HG02678 (cell line): ENCODE measurements around the gene RBAK.
"Not testable (repeated sequence)": the region's sequence is repeated elsewhere in the genome, so short reads cannot be mapped to it uniquely, and the experiment has no call there.

Experiments
- ATAC-seq: cut with Tn5 transposase; IDR thresholded peaks from one replicate; pipeline ENCODE4 v1.9.1; 2021; ENCODE audit warnings: mild to moderate bottlenecking, moderate library complexity; ENCODE audit not compliant: unreplicated experiment

RBAK gene

DNA sequence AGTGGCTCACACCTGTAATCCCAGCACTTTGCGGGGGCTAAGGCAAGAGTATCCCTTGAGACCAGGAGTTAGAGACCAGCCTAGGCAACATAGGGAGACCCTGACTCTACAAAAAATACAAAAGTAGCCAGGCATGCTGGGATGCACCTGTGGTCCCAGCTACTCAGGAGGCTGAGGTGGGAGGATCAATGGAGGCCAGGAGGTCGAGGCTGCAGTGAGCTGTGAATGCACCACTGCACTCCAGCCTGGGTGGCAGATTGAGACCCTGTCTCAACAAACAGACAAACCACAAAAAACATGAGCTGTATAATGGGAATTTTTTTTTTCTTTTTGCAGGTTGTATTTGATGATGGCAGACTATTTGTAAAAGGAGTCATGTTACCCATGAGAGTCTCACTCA lies 1.5 kb downstream of the RBAK start:
- ATAC-seq: not testable (repeated sequence)

DNA sequence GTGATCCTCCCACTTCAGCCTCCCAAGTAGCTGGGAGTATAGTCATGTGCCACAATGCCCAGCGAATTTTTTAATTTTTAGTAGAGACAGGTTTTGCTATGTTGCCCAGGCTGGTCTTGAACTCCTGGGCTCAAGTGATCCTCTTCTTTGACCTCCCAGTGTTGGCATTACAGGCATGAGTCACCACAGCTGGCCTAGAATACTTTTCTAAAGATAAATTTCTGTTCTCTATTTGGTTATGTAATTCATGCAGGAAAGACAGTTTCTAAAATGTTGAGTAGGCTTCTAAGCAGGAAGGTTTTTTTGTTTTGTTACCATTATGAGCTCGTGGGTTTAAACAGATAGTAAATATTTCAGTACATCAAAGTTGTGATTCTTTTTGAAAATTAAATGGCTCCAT lies 5.0 kb downstream of the RBAK start:
- ATAC-seq: no peak

DNA sequence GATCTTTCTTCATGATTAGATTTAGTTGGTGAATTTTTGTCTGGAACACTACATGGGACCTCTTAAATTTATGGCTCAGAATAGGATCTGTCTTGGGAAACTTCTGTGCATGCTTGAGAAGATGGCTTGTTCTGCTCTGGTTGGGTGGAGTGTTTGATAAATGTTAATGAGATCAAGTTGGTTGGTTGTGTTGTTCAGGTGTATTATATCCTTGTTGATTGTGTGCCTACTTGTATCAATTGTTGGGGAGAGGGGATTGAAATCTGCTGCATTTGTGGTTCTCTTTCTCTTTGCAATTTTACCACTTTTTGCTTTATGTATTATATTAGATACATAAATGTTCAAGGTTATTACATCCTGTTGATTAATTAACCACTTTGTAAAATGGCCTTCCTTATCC lies 6.1 kb downstream of the RBAK start:
- ATAC-seq: not testable (repeated sequence)

DNA sequence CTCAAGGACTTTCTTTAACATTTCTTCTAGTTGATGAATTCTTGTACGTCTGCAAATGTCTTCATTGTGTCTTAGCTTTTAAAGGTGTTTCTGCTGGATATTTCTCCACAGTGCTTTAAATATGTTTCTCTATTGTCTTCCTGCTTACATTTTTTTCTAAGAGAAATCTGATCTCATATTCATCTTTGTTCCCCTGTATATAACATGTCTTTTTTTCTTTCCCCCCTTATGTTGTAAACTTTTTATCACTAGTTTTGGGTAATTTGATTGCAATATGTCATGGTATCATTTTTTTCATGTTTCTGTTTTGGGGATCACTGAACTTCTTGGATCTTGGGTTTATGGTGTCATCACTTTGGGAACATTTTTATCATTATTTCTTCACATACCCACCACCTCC lies 7.5 kb downstream of the RBAK start:
- ATAC-seq: no peak

DNA sequence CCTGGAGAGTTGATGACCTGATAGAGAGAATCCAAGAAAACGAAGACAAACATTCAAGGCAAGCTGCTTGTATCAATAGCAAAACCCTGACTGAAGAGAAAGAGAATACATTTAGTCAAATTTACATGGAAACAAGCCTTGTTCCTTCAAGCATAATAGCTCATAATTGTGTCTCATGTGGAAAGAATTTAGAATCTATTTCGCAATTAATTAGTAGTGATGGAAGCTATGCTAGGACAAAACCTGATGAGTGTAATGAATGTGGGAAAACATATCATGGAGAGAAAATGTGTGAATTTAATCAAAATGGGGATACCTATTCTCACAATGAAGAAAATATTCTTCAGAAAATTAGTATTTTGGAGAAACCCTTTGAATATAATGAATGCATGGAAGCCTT lies 18.0 kb downstream of the RBAK start:
- ATAC-seq: no peak

DNA sequence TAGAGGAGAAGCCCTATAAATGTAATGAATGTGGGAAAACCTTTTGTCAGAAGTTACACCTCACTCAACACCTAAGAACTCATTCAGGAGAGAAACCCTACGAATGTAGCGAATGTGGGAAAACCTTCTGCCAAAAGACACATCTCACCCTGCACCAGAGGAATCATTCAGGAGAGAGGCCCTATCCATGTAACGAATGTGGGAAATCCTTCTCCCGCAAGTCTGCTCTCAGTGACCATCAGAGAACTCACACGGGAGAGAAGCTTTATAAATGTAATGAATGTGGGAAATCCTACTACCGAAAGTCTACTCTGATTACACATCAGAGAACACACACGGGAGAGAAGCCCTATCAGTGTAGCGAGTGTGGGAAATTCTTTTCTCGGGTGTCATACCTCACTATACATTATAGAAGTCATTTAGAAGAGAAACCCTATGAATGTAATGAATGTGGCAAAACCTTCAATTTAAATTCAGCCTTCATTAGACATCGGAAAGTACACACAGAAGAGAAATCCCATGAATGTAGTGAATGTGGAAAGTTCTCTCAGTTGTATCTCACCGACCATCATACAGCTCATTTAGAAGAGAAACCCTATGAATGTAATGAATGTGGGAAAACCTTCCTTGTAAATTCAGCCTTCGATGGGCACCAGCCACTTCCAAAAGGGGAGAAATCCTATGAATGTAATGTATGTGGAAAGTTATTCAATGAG lies 18.9 kb downstream of the RBAK start:
- ATAC-seq: no peak

DNA sequence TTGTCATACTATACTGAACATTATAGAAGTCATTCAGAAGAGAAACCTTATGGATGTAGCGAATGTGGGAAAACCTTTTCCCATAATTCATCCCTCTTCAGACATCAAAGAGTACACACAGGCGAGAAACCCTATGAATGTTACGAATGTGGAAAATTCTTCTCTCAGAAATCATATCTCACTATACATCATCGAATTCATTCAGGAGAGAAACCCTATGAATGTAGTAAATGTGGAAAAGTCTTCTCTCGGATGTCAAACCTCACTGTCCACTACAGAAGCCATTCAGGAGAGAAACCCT lies 19.4 kb downstream of the RBAK start:
- ATAC-seq: no peak

DNA sequence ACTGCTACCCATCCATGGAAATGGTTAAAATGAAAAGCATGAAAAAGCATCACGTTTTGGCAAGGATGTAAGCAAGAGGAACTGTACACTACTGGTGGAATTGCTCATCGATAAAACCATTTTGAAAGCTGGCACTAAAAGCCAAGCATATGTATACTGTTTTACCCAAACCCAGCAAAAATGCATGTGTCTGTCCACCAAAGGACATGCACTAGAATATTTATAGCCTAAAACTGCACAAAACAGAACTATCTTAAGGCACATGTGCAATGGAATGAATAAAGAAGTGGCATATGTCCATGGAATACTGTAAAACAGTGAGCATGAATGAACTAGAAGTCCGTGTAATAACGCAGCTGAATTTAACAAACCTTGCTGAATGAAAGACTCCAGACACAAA lies 22.9 kb downstream of the RBAK start:
- no peak for ATAC-seq

DNA sequence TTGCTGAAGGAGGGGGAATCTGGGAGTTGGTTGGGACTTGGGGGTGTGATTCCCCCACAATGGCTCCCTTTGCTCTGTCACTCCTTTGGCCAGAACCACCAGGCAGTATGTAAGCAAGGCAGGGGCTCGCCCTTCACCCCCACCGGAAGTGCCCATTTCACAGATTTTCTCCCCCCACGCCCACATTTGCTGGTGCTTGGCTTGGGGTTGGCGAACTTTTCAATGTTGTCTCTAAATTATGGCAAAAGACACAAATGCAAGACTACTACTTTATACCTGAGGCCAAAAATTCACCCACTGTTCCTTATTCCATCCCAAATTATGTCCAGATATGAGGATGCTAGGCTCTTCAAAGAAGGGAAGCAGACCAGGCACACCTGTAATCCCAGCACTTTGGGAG lies 24.5 kb downstream of the RBAK start:
- no peak for ATAC-seq

DNA sequence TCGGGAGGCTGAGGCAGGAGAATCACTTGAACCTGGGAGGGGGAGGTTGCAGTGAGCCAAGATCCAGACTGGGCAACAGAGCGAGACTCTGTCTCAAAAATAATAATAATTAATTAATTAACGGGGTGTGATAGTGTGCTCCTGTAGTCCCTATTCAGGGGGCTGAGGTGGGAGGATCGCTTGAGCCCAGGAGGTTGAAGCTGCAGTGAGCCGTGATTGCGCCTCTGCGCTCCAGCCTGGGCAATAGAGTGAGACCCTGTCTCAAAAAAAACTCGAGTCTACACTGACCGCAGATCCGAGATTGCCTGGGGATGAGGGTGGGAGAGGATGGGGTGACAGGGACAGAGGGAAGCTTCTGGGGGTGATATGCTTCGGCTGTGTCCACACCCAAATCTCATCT lies 29.5 kb downstream of the RBAK start:
- not testable (repeated sequence) for ATAC-seq

DNA sequence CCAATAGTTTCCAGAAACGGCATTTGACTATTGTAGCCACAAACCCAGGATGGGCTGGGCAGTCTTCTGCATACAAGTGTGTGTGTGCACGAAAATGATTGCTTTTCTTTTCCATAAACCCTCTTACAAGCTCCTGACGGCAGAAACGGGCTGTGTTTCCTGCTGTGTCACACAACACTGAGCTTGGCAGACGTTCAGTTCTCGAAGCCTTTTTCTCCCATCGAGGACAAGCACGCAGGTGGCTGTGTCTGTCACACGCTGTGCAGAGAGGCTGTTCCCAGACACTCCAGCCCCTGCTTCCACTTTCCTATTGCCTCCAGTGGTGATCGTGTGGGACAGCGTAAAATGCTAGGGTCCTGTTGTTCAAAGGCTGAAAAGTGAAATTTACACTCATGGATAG lies 32.1 kb downstream of the RBAK start:
- no peak for ATAC-seq

DNA sequence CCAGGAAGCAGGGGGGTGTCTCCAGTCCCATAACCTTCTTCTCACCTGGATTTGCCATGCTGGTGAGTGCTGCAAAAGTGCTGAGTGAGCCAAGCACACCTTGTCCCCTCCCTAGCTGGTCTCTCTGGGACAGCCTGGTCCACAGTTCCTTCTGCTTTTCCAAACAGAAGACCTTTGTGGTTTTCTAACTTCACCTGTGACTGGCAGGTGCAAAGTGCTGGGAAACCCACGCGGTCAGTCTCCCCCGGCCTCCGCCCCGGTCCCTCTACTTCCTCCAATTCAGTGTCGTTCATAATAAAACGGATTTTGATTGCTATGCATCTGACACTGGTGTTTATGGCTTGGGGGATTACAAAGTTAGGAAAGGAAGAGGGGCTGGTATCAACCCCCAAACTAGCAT lies 37.1 kb downstream of the RBAK start:
- ATAC-seq: no peak

DNA sequence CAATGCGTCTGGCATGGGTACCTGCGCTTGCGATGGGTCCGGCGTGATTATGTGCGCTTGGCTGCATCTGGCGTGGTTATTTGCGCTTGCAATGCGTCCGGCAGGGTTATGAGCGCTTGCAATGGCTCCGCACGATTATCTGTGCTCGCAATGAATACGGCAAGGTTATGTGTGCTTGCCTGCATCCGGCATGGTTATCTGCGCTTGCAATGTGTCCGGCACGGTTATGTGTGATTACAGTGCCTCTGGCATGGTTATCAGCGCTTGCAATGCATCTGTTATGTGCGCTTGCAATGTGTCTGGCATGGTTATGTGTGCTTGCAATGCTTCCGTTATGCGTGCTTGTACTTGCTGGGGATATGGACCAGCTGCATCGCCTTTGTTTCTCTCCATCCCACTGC lies 37.7 kb downstream of the RBAK start:
- no peak for ATAC-seq

DNA sequence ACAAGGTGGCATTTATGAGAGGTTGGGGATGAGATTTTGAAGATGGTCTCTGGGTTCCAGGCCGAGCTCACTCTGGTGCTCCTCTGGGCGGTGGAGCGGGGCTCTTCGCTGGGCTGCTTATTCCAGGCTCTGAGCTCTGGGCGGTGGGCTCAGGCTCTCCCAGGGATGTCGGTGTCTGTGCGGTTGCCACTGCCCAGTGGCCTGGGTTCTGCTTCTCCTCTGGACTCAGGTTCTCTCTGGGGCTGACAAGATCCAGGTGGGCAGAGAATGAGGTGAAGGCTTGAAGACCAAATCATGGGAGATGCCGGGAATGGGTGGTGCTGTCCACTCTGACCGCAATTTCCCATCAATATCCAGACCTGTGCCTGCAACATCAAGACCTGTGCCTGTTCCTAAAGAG lies 40.6 kb downstream of the RBAK start:
- ATAC-seq: no peak

DNA sequence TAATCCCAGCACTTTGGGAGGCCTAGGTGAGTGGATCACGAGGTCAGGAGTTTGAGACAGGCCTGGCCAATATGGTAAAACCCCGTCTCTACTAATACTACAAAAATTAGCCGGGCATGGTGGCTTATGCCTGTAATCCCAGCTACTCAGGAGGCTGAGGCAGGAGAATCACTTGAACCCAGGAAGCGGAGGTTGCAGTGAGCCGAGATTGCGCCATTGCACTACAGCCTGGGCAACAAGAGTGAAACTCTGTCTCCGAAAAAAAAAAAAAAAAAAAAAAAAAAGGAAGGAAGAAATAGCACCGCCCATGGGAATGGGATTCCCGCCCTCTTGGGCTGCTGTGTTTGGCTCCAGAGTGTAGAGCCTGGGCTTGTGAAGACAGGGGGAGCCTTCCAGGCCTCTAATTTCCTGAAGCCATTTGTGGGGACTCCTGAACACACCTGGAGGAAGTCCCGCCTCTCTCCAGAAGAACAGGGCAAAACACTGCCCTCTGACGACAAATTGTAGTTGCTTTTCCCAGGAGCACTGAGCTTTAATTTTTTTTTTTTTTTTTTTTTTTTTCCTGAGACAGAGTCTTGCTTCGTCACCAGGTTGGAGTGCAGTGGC lies 42.7 kb downstream of the RBAK start:
- ATAC-seq: not testable (repeated sequence)

DNA sequence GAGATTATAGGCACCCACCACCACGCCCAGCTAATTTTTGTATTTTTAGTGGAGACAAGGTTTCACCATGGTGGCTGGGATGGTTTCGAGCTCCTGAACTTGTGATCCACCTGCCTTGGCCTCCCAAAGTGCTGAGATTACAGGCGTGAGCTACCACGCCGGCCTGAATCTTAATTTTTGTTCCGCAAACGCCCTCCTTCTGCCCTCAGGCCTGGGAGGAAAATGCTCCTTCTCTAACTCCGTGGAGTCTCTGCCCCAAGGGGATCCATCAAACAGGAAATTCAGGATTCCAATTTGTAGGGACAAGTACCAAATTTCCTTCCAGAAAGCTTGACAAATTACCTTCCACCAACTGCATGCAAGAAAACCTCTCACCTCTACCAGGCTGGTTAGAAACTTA lies 43.2 kb downstream of the RBAK start:
- ATAC-seq: no peak

DNA sequence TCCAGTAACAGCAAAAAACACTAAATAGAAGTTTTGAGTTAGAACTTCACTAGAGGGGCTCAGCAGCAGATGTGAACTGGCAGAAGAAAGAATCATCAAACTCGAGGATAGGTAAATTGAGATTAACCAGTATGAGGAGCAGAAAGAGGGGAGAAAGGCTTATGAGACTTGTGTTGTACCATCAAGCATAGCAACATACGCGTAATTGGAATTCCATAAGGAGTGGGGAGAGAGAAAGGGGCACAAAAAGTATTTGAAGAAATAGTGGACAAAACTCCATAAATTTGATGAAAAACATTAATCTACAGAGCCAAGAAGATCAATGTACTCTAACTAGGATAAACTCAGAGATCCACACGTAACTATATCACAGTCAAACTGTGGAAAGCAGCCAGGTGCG lies 48.3 kb downstream of the RBAK start:
- no peak for ATAC-seq

DNA sequence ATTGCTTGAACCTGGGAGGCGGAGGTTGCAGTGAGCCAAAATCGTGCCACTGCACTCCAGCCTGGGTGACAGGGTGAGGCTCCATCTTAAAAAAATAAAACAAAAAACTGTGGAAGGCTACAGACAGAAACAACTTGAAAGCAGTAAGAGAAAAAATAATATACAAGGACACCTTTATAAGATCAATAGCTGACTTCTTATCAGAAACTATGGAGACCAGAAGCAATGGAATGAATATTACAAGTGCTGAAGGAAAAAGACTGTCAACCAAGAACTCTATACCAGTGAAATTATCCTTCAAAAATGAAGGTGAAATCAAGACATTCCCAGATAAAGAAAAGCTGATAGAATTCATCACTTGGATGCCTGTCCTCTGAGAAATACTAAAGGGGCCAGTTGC lies 49.0 kb downstream of the RBAK start:
- ATAC-seq: no peak

DNA sequence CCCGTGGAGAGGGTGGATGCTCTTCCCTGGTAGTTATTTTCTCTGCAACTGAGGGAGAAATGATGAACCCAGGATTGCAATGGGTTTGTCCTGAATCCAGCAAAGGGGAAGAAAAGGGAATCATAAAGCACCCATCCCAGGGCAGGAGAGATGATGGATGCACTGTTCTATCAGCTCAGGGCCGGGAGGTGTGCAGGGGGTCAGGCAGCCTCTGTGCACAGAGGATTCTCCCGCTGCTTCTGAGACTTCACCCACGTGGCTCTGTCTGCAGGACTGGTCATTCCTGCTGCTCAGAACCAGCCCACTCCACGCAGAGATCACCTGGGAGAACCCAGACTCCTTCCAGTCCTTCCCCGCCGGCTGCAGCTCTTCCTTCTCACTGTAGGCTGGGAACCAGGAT lies 70.7 kb downstream of the RBAK start:
- ATAC-seq: no peak

DNA sequence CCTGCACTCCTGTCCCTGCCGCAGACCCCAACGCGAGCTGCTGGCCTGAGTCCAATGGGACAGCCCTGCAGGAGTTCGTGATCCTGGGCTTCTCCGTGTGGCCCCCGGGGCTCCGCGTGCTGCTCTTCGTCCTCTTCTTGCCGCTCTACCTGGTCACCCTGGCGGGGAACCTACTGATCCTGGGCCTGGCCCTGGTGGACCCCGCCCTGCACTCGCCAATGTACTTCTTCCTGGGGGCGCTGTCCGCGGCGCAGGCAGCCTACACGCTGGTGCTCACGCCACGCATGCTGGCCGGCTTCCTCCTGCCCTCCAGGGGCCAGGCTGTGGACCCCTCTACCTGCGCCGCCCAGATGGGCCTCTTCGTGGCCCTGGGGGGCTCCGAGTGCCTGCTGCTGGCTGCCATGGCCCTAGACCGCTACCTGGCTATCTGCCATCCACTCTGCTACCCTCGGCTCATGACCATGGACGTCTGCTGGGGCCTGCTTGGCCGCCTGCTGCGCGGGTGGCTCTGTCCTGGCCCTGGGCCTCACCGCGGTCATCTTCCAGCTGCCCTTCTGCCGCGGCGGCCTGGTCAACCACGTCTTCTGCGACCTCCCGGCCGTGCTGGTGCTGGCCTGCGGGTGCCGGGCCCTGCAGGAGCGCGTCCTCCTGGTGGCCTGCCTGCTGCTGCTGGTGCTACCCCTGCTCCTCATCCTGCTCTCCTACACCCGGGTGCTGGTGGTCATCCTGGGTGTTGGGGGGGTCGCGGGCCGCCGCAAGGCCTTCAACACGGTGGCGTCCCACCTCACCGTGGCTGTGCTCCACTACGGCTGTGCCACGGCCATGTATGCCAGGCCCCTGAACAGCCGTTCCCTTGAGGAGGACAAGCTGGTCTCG lies 71.7 kb downstream of the RBAK start:
- no peak for ATAC-seq
